NOMO-1 treated with DMSO at 0.1 percent for 48 hours (cell line): ENCODE results near the gene TNS1.

Experiments used
- DNase-seq: peaks from one replicate; lab custom pipeline; 2025; ENCODE audit not compliant: unreplicated experiment; lab: John Stamatoyannopoulos, UW

The TNS1 gene

DNA sequence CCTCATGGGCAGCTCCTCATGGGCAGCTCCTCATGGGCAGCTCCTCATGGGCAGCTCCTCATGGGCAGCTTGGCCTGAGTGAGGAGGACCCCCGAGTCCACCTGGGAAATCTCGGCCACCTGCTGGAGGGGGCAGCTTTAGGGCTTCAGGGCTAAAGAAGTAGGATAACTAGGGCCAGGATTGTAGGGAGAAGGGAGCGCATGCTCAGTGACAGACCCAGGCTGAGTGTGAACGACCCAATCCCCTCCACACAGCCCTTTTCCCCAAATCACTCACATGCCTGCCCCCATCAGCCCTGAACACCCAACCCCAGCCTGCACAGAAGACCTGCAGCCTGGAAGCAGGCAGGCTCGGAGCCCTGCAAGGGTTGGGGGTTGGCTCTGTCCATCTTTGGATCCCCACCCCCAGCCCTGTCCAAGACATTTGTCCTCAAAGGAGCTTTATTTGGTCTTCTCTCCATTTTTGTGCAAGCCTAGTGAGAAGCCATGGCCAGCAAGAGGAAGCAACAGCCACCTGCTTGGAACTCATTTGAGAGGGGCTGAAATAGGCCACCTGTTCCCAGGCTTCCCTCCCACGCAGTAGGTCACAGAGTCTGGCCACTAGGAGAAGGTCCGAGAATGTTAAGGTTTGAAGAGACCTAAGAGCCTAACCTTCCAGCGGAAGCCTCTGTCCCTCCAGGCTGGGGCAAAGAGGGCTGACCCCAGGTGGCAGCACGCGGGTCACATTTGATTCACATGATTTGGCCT lies 249.9 kb downstream of the TNS1 start:
- no peak for DNase-seq

DNA sequence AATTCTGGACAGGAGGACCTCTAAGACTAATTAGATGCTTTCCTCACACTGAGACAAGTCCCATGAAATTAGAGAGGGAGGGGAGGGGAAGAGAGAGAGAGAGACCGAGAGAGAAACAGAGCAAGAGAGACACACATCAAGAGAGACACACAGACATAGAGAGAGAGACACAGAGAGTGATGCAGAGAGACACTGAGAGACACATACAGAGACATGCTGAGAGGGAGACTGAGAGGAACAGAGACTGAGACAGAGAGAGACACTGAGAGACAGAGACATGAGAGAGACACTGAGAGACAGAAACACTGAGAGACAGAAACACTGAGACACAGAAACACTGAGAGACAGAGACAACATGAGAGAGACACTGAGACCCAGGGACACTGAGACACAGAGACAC lies 250.8 kb downstream of the TNS1 start:
- no peak for DNase-seq

DNA sequence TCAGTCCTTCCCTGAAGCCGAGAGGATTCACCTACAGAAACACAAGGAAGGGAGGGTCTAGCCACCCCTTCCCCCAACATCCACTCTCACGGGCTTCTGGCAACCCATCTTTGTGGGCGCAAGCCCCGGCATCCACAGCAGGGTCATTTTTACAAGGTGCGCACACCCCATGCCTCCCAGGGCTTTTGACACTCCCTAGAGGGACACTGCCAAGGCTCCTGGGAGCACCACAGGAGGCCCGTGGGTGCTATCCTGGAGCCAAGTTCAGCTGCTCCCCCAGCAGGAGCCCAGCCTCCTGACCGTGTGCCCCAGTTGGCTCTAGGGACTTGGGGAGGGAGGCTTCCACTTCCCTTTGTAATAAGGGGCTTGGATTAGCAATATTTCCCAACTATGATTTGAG lies 251.6 kb downstream of the TNS1 start:
- no peak for DNase-seq
